Epithelial cell of prostate (primary cell): ENCODE data around the gene HSD17B12.

Source experiments
- DNase-seq: peaks from one replicate; pipeline ENCODE4 v3.0.0-alpha.2; 2011; ENCODE audit warnings: low read depth, low spot score
- H3K27ac ChIP-seq: fragments of 450-650 bp; 2 replicates; pipeline ENCODE4 v1.5.1; 2017; ENCODE audit warnings: mild to moderate bottlenecking

HSD17B12 gene

DNA sequence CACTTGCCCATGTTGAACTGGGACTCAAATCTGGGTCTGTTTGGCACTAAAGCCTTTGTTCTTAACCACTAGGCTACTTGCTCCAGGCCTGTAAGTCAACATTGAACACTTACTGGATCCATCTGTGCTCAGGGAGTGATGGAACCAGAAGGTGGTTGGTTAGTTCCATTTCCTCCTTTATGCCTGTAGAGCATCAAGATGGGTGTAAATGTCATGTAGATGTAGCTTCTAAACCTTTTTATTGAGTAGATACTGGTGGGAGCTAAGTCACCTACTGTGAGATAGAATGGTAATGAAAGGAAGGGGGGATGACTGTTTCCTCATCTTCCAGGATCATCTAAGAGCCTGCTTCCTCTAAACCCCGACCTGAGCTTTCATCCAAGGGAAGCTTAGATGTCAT is 161.5 kb downstream of the HSD17B12 start:
- no peak for DNase-seq
- H3K27ac ChIP-seq: no peak overlapping the region

DNA sequence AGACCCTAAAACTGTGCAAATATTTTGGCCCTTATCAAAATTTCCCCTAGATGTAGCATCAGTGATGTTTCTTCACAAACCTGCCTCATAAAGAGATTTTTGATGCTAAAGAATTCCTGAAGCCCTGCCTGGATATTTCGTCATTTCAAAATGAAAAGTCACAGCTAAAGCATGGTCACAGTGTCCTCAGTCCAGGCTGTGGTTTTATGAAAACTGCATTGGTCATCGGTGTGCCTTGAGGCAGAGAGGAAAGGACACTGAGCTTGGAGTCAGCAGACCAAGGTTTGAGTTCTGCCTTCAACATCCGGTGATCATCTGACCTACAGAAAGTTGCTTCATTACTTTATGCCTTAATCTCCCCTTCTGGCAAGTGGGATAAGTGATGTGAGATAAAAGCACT is 165.3 kb downstream of the HSD17B12 start:
- H3K27ac ChIP-seq: no peak overlapping the region
- no peak for DNase-seq

DNA sequence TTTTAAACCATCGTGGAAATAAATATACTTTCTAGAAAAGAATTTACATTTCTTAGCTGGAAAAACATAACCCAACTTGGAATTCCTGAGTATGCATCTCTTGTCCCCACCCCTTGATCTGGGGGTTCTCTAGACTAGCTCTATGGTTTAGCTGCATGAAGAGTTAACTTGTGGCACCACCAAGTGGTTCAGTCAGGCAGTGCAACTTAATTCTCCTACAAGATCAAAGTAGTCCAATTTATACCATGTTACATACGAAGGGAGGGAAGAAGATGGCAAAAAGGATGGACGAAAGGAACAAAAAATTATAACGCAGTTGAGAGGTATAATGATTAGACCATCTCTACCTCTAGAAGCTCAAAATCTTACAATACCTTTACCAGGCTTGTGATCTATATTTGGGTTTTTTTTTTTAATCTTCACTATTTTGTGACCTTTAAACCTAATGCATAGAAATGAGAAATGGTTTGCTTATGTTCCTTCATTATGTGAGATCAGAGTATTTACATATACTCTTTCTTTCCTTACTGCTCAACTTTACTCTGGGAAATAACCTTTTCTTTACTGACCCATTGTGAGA is 171.6 kb downstream of the HSD17B12 start:
- no peak overlapping the region for H3K27ac ChIP-seq

DNA sequence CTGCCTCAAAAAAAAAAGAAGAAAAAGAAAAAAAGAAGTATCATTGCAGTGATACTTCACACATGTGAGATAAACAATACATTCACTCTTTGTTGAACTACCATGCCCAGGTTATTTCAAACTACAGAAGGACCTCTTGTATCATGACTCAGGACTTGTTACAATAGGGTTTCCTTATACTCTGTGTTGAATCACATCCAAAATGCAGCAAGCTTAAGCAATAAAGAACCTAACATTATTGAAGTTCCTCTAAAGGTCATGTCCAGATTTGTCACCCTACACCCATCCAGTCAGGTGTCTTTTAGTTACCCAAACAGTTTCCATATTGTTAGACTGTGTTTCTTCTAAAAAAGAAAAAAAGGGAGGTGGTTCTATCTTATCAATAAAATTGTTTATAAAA is 173.2 kb downstream of the HSD17B12 start:
- peak overlapping the region; percentile 50 for H3K27ac ChIP-seq
- peak; percentile 69 for DNase-seq

More for the DNA sequence above, 171.6 kb downstream of the HSD17B12 start:
- DNase-seq: no peak

DNA sequence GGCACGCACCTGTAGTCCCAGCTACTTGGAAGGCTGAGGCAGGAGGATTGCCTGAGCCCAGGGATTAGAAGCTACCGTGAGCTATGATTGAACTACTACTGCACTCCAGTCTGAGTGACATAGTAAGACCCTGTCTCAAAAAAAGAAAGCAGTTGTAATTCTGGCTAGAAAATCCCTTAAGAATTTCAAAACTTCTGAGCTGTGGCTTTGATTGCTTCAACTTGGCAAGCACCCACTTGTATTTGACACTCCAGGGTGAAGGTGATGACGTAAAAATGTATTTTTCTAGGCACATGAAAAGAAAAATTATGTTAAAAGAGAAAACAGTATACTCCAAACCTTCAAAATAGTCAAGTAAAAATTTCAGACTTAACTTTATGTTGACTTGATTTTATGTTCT is 176.5 kb downstream of the HSD17B12 start:
- no peak for DNase-seq
- H3K27ac ChIP-seq: no peak overlapping the region

DNA sequence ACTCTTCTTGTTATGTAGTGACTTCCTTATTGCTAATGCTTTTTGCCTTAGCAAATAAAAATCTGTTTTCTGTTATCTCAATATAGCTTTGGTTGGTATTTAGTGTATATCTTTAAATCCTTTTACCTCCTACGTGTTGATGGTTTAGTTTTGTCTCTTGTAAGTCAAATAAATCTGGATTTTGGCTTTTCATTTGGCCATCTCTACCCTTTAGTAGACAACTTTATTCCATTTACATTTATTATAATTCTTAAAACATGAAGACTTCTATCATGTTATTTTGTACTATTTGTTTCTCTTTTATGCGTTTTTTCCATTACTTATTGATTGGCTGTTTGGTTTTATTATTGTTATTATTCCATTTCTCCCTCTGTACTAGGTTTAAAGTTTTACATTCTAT is 180.6 kb downstream of the HSD17B12 start:
- DNase-seq: no peak
- no peak overlapping the region for H3K27ac ChIP-seq

DNA sequence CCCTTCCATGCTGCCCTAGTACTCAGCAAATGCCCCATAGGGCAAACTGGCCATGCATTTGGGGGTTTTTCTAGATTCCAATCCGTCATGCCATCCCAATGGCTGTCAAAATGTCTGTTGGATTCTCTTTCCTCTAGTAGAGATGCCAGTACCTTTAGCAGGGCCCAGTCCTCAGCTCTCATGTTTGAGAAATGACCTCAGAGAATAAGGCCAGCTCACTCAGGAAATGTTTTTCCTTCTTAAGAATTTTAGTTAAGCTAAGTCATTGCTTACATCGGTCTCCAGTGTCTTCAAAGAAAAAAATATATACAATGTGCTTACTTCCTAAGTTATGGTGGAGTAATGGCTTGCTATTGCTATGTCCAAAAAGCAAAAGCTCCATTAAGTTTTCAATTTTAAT is 186.0 kb downstream of the HSD17B12 start:
- DNase-seq: no peak
- H3K27ac ChIP-seq: no peak overlapping the region

DNA sequence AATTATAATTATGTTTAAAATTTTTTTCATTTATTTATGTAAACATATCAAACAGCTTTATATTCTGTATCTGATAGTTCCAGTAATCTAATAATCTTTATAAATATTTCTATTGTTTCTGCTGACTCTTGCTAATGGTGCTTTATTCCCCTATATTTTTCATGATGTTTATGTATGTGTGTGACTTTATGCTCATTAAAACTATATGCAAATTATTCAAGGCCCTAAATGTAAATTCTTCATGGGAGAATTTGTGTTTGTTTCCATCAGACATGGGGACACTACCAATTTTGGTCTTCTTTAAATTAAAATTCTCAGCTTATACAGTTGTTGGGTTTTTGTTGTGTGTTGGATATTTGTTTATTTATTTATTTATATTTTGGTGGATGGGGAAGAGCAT is 186.4 kb downstream of the HSD17B12 start:
- H3K27ac ChIP-seq: no peak overlapping the region
- DNase-seq: no peak

DNA sequence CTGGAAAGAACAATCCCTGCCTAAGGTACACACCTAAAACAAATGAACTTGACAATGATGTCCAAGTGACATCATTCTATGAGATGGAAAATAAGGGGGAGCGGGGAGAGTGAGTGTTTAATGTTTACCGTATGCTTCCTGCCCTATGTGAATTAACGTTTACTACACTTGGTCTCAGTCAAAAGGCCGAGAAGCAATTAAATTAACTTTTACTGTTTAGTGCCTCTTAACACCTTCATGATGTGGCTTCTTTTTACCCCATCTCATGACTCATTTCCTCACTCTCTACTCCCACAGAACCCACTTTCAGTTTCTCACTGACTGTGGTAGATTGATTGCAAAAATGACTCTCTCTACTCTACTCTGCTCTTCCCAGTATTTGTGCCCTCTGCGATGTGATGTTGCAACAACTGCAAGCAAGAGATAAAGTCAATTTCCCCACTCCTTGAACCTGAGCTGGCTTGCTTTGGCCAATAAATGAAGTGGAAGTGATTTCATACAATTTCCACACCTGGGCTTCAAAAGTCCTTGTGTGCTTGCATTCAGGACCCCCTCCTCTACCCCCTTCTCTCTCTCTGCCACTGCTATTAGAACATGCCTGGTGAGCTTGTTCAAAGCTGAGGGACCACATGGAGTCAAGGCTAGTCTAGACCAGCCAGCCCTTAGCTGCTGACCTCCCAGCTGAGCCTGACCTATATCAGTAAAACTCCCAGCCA is 188.5 kb downstream of the HSD17B12 start:
- peak overlapping the region; percentile 46 for H3K27ac ChIP-seq

DNA sequence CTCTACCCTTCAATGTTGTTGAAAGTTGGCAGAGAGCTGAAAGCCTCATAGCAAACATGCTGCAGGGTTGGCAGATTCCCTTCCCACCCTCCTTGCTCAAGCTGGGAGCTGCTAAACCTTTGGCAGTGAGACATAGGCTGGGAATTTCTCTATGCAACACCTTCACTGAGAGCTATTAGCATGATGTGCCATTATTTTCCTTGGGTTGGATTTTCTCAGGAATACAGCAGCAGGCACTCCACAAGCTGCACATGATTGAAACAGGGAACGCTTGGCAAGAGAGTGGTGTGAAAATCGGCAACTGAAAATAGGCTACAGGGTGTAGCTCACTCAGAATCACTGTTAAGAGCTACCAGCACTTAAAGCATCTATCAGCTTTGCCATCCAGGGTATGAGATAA is 190.5 kb downstream of the HSD17B12 start:
- no peak overlapping the region for H3K27ac ChIP-seq
- DNase-seq: no peak

More for the DNA sequence above, 188.5 kb downstream of the HSD17B12 start:
- DNase-seq: peak; percentile 45

DNA sequence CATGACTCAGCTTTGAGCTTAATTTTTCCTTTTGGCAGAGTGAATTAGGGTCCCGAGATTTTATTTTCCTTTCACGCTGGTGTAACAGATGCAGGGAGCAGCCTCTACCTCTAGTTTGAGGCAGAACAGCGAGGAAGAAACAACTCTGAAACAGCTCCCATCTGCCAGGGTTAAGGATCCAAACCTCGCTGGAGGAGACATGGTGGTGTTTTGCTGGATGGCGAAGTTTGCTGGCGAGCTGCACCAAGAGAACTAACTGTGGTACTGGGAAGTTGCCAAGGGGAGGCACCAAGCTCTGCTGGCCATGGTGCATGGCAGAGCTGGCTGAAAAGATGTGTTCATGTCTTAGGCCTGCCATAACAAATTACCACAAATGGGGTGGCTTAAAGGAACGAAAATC is 192.5 kb downstream of the HSD17B12 start:
- DNase-seq: no peak
- no peak overlapping the region for H3K27ac ChIP-seq

DNA sequence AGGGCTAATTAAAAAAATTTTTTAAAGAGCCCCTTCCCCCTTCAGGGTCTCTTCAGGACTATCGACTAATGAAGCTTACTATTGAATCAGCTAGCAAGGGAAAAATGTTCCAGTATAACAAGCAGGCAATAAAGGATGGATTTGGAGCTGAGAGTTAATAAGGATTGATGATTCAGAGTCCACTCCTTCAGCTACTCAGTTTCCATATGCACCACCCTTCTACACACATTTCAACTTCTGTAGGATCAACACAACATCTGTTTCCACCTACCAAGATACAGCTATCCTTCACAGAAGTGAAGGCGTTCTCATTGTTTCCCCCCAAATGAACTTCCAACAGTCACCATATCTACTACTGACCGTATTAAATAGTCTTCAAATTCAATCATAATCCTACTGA is 193.5 kb downstream of the HSD17B12 start:
- no peak for DNase-seq

DNA sequence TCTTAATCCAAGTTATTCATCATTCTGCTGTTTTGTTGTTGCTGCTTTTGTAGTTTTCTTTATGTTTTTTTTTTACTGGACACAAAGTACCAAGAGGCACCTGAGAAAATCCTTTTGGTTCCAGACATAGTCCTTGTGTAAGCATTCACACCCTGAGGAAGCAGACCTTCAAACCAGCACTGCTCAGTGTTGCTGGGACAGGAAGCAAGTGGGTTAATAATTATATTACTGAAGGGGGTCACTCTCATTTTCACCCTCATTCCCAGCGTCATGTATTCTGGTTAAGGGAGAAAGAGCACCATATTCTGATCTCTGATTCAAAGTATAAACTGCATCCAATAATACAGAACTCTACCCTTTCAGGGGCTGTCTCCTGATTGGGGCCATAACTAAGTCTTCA is 194.2 kb downstream of the HSD17B12 start:
- H3K27ac ChIP-seq: no peak overlapping the region

More for the DNA sequence above, 193.5 kb downstream of the HSD17B12 start:
- H3K27ac ChIP-seq: no peak overlapping the region

DNA sequence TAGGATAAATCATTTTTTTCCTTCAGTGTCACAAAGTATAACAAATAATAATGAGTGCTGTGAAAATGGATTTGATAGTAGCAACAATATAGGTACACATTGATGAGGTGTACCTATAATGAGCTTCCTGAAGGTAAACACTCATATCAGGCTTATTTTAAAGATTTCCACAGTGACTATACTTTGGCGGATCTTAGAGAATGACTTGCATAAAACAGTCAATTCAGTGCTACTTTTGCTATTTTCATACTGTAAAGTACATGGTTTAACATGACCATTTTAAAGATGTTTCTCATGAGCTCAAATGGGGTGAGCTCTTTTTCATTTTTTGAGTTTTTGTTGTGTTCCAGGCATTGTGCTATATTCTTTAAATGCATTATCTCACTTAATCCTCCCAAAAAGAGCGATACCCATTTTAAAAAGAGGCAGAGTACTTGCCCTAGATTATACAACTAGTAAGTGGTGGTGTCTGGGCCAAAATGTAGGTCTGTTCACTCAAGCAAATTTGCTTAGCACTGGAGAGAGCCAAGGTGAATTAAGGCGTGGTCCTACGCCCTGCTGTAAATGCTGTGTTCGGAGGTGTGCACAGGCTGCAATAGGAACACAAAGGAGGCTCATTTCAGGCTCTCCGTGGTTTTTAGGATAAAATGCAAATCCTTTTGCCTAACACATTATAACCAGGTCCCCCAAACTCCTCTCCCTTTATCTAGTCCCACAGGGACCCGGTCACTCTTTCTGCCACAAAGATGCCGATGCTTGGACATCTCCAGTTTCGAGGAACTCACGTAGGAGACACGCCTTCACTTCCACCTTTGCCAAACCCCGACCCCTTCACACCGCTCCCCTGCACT is 199.5 kb downstream of the HSD17B12 start:
- no peak overlapping the region for H3K27ac ChIP-seq
- DNase-seq: no peak

More for the DNA sequence above, 194.2 kb downstream of the HSD17B12 start:
- no peak for DNase-seq

DNA sequence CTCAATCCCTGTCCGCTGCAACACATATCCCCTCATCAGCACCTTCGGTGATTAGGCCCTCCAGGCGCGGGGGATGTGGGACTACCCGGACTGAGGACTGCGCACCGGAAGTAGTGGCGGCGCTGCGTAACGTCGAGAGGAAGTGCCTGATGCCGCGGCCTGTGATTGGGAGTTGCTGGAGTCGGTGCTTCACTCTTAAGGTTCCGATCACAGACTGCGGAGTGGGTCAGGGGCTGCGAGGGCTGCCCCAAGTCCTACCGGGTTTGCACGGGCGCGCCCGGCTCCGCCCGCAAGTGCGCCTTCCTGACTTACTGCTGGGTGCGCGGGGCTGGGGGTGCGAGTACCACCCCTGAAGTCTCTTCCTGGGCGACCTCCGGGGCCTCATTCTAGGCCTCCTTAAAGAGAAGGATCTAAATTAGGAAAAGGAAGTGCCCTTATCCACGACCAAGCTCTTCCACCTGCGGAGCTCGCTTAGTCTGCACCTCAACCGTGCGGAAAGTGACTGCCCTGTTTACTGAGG is 200.2 kb downstream of the HSD17B12 start, which contains the start of gene ALKBH3:
TSS of gene ALKBH3 (plus strand) at position 192 of the 520 bp plus-strand sequence. CDS start 1,822 bp downstream, outside the sequence.
- peak; percentile 80 for DNase-seq
- no peak within 1 kb of the TSS for H3K27ac ChIP-seq

DNA sequence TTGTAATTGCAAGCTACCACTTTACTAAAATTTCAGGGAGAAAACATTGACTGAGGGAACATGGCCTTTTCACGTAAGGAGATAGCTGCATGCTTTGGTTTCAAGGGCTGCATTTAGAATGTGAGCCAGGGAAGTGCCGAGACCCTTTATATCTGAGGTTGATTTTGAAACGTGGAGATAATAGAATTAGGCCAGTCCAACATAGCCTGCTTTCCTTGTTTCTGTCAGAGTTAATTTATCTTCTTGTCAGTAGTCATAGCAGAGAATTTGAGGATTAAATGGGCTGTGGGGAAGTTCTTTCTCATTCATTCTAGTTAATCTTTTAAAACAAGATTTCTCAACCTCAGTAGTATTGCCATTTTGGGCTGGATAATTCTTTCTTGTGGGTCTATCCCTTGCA is 212.3 kb downstream of the HSD17B12 start:
- H3K27ac ChIP-seq: no peak overlapping the region
- no peak for DNase-seq

DNA sequence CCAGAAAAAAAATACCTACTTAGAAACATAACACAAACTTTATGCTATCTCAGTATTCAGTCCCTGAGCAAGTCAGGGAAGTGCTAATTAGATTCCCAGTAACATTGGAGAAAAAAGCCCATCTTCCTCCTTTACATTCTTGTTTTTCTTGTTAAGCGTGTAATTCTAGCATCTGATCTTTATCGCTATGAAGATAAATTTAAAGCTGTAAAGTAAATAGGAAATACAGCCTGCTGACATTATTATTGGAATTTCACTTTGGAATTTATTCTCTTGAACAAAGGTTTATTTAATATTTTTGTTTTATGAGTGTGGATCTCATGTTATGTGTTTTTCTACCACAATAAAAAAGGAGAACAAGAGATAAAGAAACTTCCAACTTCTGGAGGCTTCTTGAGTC is 214.0 kb downstream of the HSD17B12 start:
- no peak for DNase-seq
- no peak overlapping the region for H3K27ac ChIP-seq

DNA sequence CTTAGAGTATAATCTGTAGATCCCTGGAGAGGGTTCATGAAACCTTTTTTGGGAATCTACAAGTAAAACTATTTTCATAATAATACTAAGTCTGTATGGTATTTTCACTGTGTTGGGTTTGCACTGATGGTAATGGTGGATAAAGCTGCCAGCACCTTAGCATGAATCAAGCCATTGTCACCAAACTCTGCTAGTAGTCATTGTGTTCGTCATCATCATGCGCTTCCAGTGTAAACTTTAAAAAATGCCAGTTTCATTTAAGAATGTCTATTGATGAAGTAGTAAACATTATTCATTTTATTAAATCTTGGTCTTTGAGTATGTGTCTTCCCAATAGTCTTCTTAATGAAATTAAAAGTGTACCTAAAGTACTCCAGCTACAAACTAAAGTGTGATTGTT is 215.1 kb downstream of the HSD17B12 start:
- DNase-seq: no peak
- H3K27ac ChIP-seq: no peak overlapping the region

DNA sequence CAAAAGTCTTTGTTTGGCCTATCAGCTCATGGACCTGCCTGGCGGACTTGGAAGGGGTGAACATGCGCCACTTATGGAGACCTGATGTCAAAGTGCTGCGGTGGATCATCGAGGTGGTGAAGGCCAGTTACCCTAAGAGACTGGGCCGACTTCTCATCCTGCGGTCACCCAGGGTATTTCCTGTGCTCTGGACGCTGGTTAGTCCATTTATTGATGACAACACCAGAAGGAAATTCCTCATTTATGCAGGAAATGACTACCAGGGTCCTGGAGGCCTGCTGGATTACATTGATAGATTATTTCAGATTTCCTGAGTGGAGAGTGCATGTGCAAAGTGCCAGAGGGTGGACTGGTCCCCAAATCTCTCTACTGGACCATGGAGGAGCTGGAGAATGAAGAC is 218.0 kb downstream of the HSD17B12 start:
- H3K27ac ChIP-seq: no peak overlapping the region
- no peak for DNase-seq

DNA sequence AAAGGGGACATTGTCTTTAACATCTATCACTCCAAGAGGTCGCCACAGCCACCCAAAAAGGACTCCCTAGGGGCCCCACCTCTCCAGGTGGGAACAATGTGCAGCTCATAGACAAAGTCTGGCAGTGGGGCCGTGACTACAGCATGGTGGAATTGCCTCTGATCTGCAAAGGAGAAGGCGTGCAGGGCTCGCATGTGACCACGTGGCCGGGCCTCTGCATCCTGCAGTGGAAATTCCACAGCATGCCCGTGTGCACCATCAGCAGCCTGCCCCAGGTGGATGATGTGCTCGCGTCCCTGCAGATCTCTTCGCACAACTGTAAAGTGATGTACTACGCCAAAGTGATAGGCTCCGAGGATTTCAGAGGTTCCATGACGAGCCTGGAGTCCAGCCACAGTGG is 218.6 kb downstream of the HSD17B12 start:
- H3K27ac ChIP-seq: no peak overlapping the region
- DNase-seq: no peak

DNA sequence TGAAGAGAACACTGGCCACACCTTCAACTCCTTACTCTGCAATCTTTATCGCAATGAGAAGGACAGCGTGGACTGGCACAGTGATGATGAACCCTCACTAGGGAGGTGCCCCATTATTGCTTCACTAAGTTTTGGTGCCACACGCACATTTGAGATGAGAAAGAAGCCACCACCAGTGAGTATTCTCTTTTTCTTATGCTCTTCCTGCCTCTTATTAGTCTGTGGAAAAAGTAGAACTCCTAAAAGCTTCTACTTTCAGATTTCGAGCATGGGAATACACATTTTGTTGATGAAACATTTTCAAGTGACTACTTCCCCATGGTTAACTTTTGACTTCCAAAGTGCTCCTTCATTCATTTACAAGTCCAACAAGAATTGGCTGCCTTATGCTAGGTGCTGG is 221.0 kb downstream of the HSD17B12 start:
- no peak for DNase-seq

More for the DNA sequence above, 221.0 kb downstream of the HSD17B12 start:
- H3K27ac ChIP-seq: no peak overlapping the region
